AG04449 (cell line): ENCODE measurements around the gene SWI5.

Experiments
- CTCF ChIA-PET: fragments of 350-600 bp; formaldehyde crosslinking; extraction: SDS; loops from one replicate; lab custom pipeline; 2021; ENCODE audit warnings: antibody characterized with exemption; lab: Yijun Ruan, JAX
- POLR2A ChIA-PET: fragments of 400-600, 350-600 bp; formaldehyde crosslinking; extraction: SDS; loops from one replicate; lab custom pipeline; 2020; ENCODE audit warnings: antibody characterized with exemption, inconsistent platforms; lab: Yijun Ruan, JAX
- DNase-seq: peaks from one replicate; pipeline ENCODE4 v3.0.0-alpha.2; 2010; ENCODE audit warnings: low read depth, low spot score
- H3K4me3 ChIP-seq: 2 replicates; pipeline ENCODE4 v1.5.1; 2011; ENCODE audit warnings: low read depth, mild to moderate bottlenecking, control low read depth, low read length
- TF ChIP-seq, protein P1 (sequence below): IDR thresholded peaks from one replicate; pipeline ENCODE4 v1.5.1; 2011; ENCODE audit warnings: mild to moderate bottlenecking, moderate library complexity, low read length, control low read depth, inconsistent platforms; ENCODE audit not compliant: insufficient read depth; ENCODE audit errors: missing control alignments

The SWI5 gene

DNA sequence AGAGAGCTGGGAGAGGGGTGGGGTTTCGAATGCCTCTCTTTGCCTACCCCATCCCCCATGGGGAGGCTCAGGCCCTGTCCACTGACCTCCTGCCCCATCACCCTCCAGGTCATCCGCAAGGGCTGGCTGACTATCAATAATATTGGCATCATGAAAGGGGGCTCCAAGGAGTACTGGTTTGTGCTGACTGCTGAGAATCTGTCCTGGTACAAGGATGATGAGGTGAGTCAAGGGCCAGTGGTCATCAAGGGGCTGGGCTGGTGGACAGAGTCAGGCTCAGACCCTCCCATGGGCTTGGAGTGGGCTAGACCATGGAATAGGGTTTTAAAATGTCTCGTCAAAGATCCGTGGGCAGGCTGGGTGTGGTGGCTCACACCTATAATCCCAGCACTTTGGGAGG is 34.0 kb upstream of the SWI5 start:
- TF ChIP-seq, protein P1, sequence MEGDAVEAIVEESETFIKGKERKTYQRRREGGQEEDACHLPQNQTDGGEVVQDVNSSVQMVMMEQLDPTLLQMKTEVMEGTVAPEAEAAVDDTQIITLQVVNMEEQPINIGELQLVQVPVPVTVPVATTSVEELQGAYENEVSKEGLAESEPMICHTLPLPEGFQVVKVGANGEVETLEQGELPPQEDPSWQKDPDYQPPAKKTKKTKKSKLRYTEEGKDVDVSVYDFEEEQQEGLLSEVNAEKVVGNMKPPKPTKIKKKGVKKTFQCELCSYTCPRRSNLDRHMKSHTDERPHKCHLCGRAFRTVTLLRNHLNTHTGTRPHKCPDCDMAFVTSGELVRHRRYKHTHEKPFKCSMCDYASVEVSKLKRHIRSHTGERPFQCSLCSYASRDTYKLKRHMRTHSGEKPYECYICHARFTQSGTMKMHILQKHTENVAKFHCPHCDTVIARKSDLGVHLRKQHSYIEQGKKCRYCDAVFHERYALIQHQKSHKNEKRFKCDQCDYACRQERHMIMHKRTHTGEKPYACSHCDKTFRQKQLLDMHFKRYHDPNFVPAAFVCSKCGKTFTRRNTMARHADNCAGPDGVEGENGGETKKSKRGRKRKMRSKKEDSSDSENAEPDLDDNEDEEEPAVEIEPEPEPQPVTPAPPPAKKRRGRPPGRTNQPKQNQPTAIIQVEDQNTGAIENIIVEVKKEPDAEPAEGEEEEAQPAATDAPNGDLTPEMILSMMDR: no peak
- POLR2A ChIA-PET: interaction anchor here (1.2 kb wide), 1 partner anchor 9 kb away, joined by 3 read pairs; no protein-coding TSS in a partner anchor
- H3K4me3 ChIP-seq: no peak overlapping the region
- no peak for DNase-seq
- CTCF ChIA-PET: interaction anchor here (1.2 to 1.9 kb wide), 3 partner anchors 13 to 124 kb away, joined by 4 to 6 read pairs (median 4); no protein-coding TSS in a partner anchor

DNA sequence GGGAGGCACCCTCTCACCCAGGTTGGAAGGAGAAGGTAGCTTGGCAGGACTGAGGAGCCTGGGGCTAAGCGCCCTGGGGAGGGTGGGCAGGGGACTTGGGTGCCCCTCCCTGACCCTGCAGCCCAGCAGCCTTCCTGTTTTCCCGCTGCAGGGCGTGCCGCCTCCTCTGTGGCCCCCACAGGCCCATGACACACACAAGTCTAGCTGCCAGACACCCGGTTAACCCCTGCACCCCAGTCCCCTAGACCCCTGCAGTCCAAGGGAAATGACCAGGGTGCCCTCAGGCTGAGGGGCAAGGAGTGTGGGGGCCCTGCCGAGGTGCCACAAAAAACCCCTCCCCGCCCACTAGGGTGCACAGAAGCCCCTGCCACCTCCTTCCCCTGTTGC is 33.3 kb upstream of the SWI5 start:
- TF ChIP-seq, protein P1: no peak
- ChIA-PET CTCF (interaction anchor here (1.9 kb wide), 2 partner anchors 12 to 18 kb away, joined by 4 to 6 read pairs; no protein-coding TSS in a partner anchor), POLR2A (interaction anchor here (1.6 kb wide), 1 partner anchor 10 kb away, joined by 4 read pairs; no protein-coding TSS in a partner anchor)
- no peak for DNase-seq
- no peak overlapping the region for H3K4me3 ChIP-seq

DNA sequence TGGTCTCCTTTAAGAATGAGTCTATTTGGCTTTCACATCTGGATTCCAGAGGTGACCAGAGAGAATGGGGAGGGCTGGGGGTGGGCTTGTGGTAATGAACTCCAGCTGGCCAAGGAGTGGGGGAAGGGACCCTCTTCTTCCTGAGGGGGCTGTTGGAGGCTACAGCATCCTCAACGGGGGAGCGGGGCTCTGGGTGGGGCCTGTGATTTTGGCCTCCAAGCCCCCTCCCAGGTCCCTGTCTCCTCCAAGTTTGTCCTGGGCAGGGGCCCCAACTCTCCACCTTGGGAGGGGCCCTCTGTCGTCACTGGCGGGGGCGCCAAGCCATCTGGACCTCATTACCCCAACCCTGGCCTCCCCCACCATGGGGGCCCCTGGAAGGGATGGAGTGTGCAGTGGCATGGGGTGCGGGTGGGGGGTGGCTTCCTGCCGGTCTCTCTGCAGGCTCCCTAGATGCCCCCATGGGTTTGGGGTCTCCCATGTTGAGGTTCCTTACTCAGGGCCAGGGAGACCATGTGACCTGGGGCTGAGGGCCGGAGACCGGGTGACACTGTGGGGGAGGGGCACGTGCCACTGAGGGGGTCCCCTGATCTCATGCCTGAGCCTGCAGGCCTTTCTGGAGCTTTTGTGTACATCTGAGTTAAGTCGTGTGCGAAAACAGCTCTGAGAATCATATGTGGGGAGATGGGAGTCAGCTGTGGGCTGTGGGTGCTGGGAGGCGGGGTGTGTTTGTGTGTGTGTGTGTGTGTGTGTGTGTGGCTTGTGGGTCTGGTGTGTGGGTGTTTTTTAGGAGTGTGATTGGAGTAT is 32.7 kb upstream of the SWI5 start:
- CTCF ChIA-PET: interaction anchor here (1.9 kb wide), 1 partner anchor 18 kb away, joined by 4 read pairs; no protein-coding TSS in a partner anchor
- DNase-seq: no peak

DNA sequence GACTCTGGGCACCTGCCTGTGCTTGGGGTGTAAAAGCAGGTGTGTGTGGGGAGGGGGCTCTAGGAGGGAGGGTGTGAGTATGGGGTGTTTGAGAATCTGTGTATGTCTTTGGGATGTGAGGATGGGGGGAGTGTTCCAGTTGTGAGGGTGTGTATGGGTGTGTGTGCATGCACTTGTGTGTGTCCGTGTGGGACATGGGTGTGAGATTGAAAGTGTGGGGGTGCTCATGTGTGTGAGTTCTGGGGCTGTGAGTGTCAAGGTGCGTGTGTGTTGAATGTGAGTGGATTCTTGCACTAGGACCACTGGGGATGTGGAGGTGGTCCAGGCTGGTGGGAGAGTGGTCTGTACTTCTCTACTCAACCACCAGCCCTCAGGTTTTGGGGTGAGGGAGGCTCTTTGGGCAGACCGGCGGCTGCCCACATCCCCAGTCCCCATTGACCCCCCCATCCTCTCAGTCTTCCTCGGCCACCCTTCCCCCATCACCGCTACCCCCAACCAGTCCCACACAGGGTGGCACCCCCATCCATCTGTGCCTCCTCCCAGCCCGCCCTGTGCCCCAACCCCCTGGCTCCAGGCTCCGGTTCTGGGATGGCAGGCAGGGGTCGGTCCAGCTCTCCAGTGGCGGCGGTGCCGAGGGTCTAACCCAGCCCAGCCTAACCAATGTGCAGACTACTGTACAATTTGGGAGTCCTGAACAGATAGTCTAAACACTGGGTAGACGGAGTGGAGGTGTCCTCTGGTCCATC is 31.8 kb upstream of the SWI5 start:
- POLR2A ChIA-PET: interaction anchor here (0.9 to 1.6 kb wide), 6 partner anchors 9 to 37 kb away, joined by 3 to 7 read pairs (median 4); partner anchors contain the start of genes GOLGA2 and SWI5
- CTCF ChIA-PET: no interaction called here
- TF ChIP-seq, protein P1: no peak
- peak overlapping the region; percentile 67 for H3K4me3 ChIP-seq
- DNase-seq: no peak

More for the DNA sequence above, 32.7 kb upstream of the SWI5 start:
- POLR2A ChIA-PET: interaction anchor here (1.3 to 1.6 kb wide), 2 partner anchors 10 to 11 kb away, joined by 4 to 5 read pairs; no protein-coding TSS in a partner anchor
- peak overlapping the region; percentile 67; the same call in 1 of the 2 replicates for H3K4me3 ChIP-seq
- TF ChIP-seq, protein P1: no peak

DNA sequence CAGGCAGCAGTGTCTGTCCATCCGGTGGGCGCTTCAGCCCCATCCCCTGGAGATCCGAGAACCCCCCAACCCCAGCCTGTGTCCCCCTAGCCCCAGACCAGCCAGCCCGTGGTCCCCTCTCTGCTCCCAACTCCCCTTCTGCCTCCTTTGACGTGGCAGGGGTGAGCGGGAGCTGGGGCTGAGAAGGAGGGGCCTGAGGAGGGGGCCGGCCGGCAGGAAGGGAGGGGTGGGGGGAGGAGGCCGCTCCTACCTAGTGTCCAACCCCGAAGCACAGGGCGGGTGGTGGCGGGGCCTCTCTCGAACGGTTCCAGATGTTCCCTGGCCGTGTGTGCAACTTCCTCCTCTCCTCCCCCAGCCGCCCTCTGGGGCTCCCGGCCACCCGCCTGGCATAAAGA is 31.2 kb upstream of the SWI5 start:
- CTCF ChIA-PET: interaction anchor here (1.4 to 2.6 kb wide), 2 partner anchors 10 to 14 kb away, joined by 3 to 37 read pairs; no protein-coding TSS in a partner anchor
- peak overlapping the region; percentile 67 for H3K4me3 ChIP-seq
- TF ChIP-seq, protein P1: no peak
- peak; percentile 42 for DNase-seq
- POLR2A ChIA-PET: interaction anchor here (0.9 to 1.4 kb wide), 6 partner anchors 9 to 37 kb away, joined by 3 to 7 read pairs (median 4); partner anchors contain the start of genes GOLGA2 and SWI5
